CD14-positive monocyte (primary cell): ENCODE measurements around the gene CHST11. TPM values are rescaled to one million over a fixed set of nuclear protein-coding genes. Genes with fewer than 3 reads are reported as not detected.

ENCODE experiments used
- DNase-seq, 3 donors: peaks; one replicate each; pipeline ENCODE4 v3.0.0-alpha.2; 2011 to 2022
- H2AFZ ChIP-seq: 2 replicates; pipeline ENCODE4 v1.6.0; 2012; ENCODE audit warnings: mild to moderate bottlenecking, low read depth, low read length, inconsistent platforms; ENCODE audit not compliant: insufficient read depth, poor library complexity, severe bottlenecking
- H3K27ac ChIP-seq, 2 donors: 1 replicate in 1 of 2; 2 replicates in 1 of 2; pipeline ENCODE4 v1.5.1; 2012 to 2013; ENCODE audit warnings: low read length in 2 of 2, control low read depth in 1 of 2, inconsistent platforms in 1 of 2, low read depth in 1 of 2, mild to moderate bottlenecking in 1 of 2
- H3K27me3 ChIP-seq, 2 donors: one replicate each; pipeline versions ENCODE4 v1.6.0 to v1.6.1; 2011 to 2013; ENCODE audit warnings: low read length in 2 of 2; ENCODE audit not compliant: control insufficient read depth in 2 of 2, insufficient read depth in 2 of 2
- H3K36me3 ChIP-seq, 2 donors: replicated peaks in 1 of 2; 1 replicate in 1 of 2; 2 replicates in 1 of 2; pipeline versions ENCODE4 v1.5.1 to v1.6.1; 2012 to 2013; ENCODE audit warnings: low read length in 2 of 2, control low read depth in 1 of 2, inconsistent platforms in 1 of 2, mild to moderate bottlenecking in 1 of 2; ENCODE audit not compliant: insufficient read depth in 2 of 2, control insufficient read depth in 1 of 2
- H3K4me1 ChIP-seq, 2 donors: 1 replicate in 1 of 2; 2 replicates in 1 of 2; pipeline versions ENCODE4 v1.5.1 to v1.6.1; 2012 to 2013; ENCODE audit warnings: low read length in 2 of 2, control low read depth in 1 of 2, inconsistent platforms in 1 of 2, mild to moderate bottlenecking in 1 of 2, moderate library complexity in 1 of 2; ENCODE audit not compliant: insufficient read depth in 2 of 2, control insufficient read depth in 1 of 2
- H3K4me2 ChIP-seq: replicated peaks from 2 replicates; pipeline ENCODE3; 2012; ENCODE audit warnings: low read length, moderate library complexity, mild to moderate bottlenecking; ENCODE audit not compliant: poor library complexity, severe bottlenecking; ENCODE audit errors: extremely low read depth
- H3K4me3 ChIP-seq, 3 experiments: fragments of 200-600 bp in 1 of 3; sonication (generic) in 1 of 3; replicated peaks in 1 of 3; 1 replicate in 2 of 3; 2 replicates in 1 of 3; pipeline ENCODE4 v1.5.1; 2011 to 2013; ENCODE audit warnings: low read length in 3 of 3, mild to moderate bottlenecking in 3 of 3, control low read depth in 2 of 3, low read depth in 2 of 3, inconsistent platforms in 1 of 3, moderate library complexity in 1 of 3
- H3K79me2 ChIP-seq: 2 replicates; pipeline ENCODE4 v1.6.0; 2012; ENCODE audit warnings: mild to moderate bottlenecking, control low read depth, inconsistent platforms, low read length, moderate library complexity; ENCODE audit not compliant: insufficient read depth
- H3K9ac ChIP-seq: 2 replicates; pipeline ENCODE4 v1.6.0; 2017; ENCODE audit warnings: low read length, mild to moderate bottlenecking; ENCODE audit not compliant: insufficient read depth, poor library complexity, severe bottlenecking
- H3K9me3 ChIP-seq, 2 donors: replicated peaks in 1 of 2; 1 replicate in 1 of 2; 2 replicates in 1 of 2; pipeline versions ENCODE4 v1.5.1 to v1.6.1; 2012 to 2013; ENCODE audit warnings: low read length in 2 of 2, control low read depth in 1 of 2; ENCODE audit not compliant: control insufficient read depth in 1 of 2, insufficient read depth in 1 of 2
- H4K20me1 ChIP-seq: 2 replicates; pipeline ENCODE4 v1.6.0; 2012; ENCODE audit warnings: mild to moderate bottlenecking, low read length, control low read depth, moderate library complexity; ENCODE audit not compliant: insufficient read depth
- H3K27ac Mint-ChIP-seq, 7 donors: one replicate each; pipeline ENCODE4 v1.8.0; 2020; ENCODE audit warnings: mild to moderate bottlenecking in 7 of 7, mixed read lengths in 7 of 7, moderate library complexity in 6 of 7, inconsistent platforms in 2 of 7
- H3K27me3 Mint-ChIP-seq, 3 donors: one replicate each; pipeline ENCODE4 v1.8.0; 2021 to 2022; ENCODE audit warnings: low read depth in 3 of 3, mild to moderate bottlenecking in 3 of 3, mixed read lengths in 3 of 3, moderate library complexity in 3 of 3, inconsistent platforms in 1 of 3
- H3K36me3 Mint-ChIP-seq, 2 donors: one replicate each; pipeline ENCODE4 v1.8.0; 2020; ENCODE audit warnings: mixed read lengths in 2 of 2, inconsistent platforms in 1 of 2, mild to moderate bottlenecking in 1 of 2
- H3K4me1 Mint-ChIP-seq: one replicate; pipeline ENCODE4 v1.8.0; 2020; ENCODE audit warnings: mild to moderate bottlenecking, mixed read lengths
- H3K4me3 Mint-ChIP-seq, 2 donors: one replicate each; pipeline ENCODE4 v1.8.0; 2020; ENCODE audit warnings: mild to moderate bottlenecking in 2 of 2, mixed read lengths in 2 of 2, moderate library complexity in 1 of 2
- H3K9me3 Mint-ChIP-seq, 7 donors: one replicate each; pipeline ENCODE4 v1.8.0; 2020 to 2022; ENCODE audit warnings: mixed read lengths in 7 of 7, mild to moderate bottlenecking in 6 of 7, moderate library complexity in 6 of 7, inconsistent platforms in 2 of 7
- WGBS: methylation state at CpG from one replicate; pipeline ENCODE4 v1.1.5; 2013; ENCODE audit warnings: missing lambda C conversion rate; ENCODE audit not compliant: insufficient coverage; 5-methylcytosine and 5-hydroxymethylcytosine counted together
- intact Hi-C, 2 donors: fragments of 100-400 bp; cut with micrococcal nuclease; formaldehyde crosslinking; loops; one replicate each; pipeline versions ENCODE4 v1.15.0 to v1.15.1; 2023
- polyA plus RNA-seq, 3 donors: library from polyadenylated mRNA; depleted of rRNA in 1 of 3; unstranded in 2 of 3; stranded (reverse) in 1 of 3; fragments of 300-500 nt in 2 of 3; fragments of >200 nt in 1 of 3; fragmentation: Illumina TruSeq in 2 of 3; gene quantifications; 1 replicate in 2 of 3; 2 replicates in 1 of 3; pipeline ENCODE4 v1.2.3, GENCODE V29; 2012 to 2021
- TF ChIP-seq, protein P1 (sequence below): fragments of 200-600 bp; IDR thresholded peaks from one replicate; pipeline ENCODE4 v1.8.0; 2022; ENCODE audit warnings: antibody characterized with exemption, mild to moderate bottlenecking

The CHST11 gene
- polyA plus RNA-seq, 3 donors: 44.4 to 66.6 (median 48.4) TPM

DNA sequence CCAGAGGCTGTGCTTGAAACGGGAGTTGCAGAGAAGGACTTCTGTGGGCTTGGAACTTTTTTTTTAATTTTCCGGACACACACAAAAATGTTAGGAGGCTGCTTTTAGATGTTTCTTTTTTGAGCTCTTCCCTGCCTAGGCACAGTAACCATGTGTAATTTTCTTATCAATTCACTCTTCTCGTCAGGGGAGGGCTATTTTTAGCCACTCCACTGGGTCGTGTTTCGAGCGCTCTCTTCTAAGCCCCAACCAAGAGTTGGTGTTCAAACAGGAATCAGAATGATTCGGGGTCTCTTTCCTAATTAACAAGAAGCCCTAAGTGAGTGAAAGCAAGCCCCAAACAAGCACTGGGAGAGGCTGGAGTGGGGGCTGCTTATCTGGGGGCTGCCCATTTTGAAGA is 162.6 kb downstream of the CHST11 start:
- no peak overlapping the region for H2AFZ ChIP-seq
- H3K4me2 ChIP-seq: no peak overlapping the region
- no peak overlapping the region for H3K27ac ChIP-seq
- intact Hi-C loops: no loop called here
- no peaks in the 10 kb centered on the region for H3K27me3 ChIP-seq
- no peak for DNase-seq
- H3K79me2 ChIP-seq: peaks cover 96% of the 10 kb centered on the region
- H3K9ac ChIP-seq: no peak overlapping the region
- H3K9me3 Mint-ChIP-seq: peaks cover 0 to 11% (median 0%) of the 10 kb centered on the region in 7 donors
- peak overlapping the region in 2 of 7 donors; percentile 36 to 57 for H3K27ac Mint-ChIP-seq
- TF ChIP-seq, protein P1, sequence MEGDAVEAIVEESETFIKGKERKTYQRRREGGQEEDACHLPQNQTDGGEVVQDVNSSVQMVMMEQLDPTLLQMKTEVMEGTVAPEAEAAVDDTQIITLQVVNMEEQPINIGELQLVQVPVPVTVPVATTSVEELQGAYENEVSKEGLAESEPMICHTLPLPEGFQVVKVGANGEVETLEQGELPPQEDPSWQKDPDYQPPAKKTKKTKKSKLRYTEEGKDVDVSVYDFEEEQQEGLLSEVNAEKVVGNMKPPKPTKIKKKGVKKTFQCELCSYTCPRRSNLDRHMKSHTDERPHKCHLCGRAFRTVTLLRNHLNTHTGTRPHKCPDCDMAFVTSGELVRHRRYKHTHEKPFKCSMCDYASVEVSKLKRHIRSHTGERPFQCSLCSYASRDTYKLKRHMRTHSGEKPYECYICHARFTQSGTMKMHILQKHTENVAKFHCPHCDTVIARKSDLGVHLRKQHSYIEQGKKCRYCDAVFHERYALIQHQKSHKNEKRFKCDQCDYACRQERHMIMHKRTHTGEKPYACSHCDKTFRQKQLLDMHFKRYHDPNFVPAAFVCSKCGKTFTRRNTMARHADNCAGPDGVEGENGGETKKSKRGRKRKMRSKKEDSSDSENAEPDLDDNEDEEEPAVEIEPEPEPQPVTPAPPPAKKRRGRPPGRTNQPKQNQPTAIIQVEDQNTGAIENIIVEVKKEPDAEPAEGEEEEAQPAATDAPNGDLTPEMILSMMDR: no peak
- peaks cover 0 to 2% (median 1%) of the 10 kb centered on the region in 3 donors for H3K27me3 Mint-ChIP-seq
- H3K36me3 ChIP-seq: peaks cover 0 to 43% of the 10 kb centered on the region in 2 donors
- H4K20me1 ChIP-seq: peaks cover 85% of the 10 kb centered on the region
- peaks cover 18 to 27% of the 10 kb centered on the region in 2 donors for H3K4me1 ChIP-seq
- H3K4me3 Mint-ChIP-seq: no peak overlapping the region
- H3K9me3 ChIP-seq: no peaks in the 10 kb centered on the region
- peaks cover 30 to 60% of the 10 kb centered on the region in 2 donors for H3K36me3 Mint-ChIP-seq
- 60% methylated on average over 1 of the region's 7 CpGs for WGBS
- no peak overlapping the region for H3K4me3 ChIP-seq
- peaks cover 41% of the 10 kb centered on the region for H3K4me1 Mint-ChIP-seq

DNA sequence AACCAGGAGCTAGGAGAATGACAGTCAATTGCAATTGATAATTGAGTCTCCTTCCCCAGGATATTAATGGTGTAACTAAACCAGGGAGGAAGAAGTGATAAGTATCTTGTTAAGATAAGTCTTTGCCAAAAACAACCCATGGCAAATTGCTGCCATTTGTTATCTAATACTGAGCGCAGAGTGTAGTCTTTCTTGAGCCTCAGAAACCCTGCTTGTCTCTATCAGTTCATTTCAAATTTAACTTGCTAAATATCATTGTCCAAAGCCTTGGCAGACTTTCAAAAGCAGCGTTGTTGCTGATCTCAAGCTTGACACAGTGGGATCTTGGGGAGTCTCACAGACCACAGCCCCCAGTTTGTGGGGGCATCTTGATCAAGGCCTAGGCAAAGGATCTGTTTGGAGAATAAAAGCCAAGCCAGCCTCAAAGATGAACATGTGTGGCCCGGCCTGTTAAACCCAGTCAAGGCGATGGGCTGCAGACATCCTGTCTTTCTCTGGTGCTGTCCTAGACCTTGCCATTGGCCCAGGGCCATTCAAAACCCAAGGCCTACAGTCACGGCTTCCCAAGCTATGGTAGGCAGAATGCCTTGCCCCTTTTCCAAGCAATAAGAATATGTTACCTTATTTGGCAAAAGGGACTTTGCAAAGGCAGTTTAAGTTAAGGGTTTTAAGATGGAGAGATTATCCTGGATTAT is 164.2 kb downstream of the CHST11 start:
- WGBS: 87% methylated on average over 3 of the region's 5 CpGs

More for the DNA sequence above, 164.2 kb downstream of the CHST11 start:
- TF ChIP-seq, protein P1: no peak
- H3K9me3 Mint-ChIP-seq: peaks cover 0 to 8% (median 0%) of the 10 kb centered on the region in 7 donors
- peaks cover 26 to 46% of the 10 kb centered on the region in 2 donors for H3K36me3 Mint-ChIP-seq
- Histone ChIP-seq H3K4me2 (no peak overlapping the region), H3K4me1 (peaks cover 18 to 27% of the 10 kb centered on the region in 2 donors), H3K9ac (no peak overlapping the region), H2AFZ (no peak overlapping the region), H3K27me3 (no peaks in the 10 kb centered on the region), H4K20me1 (peaks cover 90% of the 10 kb centered on the region), H3K36me3 (peaks cover 0 to 36% of the 10 kb centered on the region in 2 donors), H3K9me3 (no peaks in the 10 kb centered on the region), H3K4me3 (no peak overlapping the region), H3K27ac (no peak overlapping the region), H3K79me2 (peaks cover 98% of the 10 kb centered on the region)
- peaks cover 0 to 2% (median 1%) of the 10 kb centered on the region in 3 donors for H3K27me3 Mint-ChIP-seq
- H3K4me3 Mint-ChIP-seq: no peak overlapping the region
- H3K4me1 Mint-ChIP-seq: peaks cover 47% of the 10 kb centered on the region
- H3K27ac Mint-ChIP-seq: peak overlapping the region in 3 of 7 donors; percentile 18 to 71 (median 39)
- DNase-seq: no peak
- intact Hi-C loops: no loop called here
